NCI-H1694 (cell line): ENCODE measurements around the gene NTF4.
"Not testable (repeated sequence)": the region's sequence is repeated elsewhere in the genome, so short reads cannot be mapped to it uniquely, and the experiment has no call there.

ENCODE experiments used
- DNase-seq: peaks from one replicate; lab custom pipeline; 2025; lab: John Stamatoyannopoulos, UW

NTF4 gene

GRCh38 chr19:49020931-49021895, 43.4 kb downstream of the NTF4 start:
- DNase-seq = no peak

GRCh38 chr19:49020342-49020741, 44.3 kb downstream of the NTF4 start:
- DNase-seq = no peak

- peak; percentile 35 for DNase-seq
Observed at GRCh38 chr19:49019242-49019932, 45.2 kb downstream of the NTF4 start.

- DNase-seq = not testable (repeated sequence)
Observed at GRCh38 chr19:49018388-49019241, 46.0 kb downstream of the NTF4 start.

GRCh38 chr19:49017666-49018351, 46.8 kb downstream of the NTF4 start:
- DNase-seq = peak; percentile 46

GRCh38 chr19:49017041-49017665, 47.5 kb downstream of the NTF4 start, which contains the start of gene LHB:
TSS of gene LHB (minus strand) at chr19:49017091. CDS start at chr19:49017081, 10 bp downstream.
- DNase-seq = no peak

- no peak for DNase-seq
Observed at GRCh38 chr19:49016067-49016839, 48.4 kb downstream of the NTF4 start.

GRCh38 chr19:49014870-49015255, 49.8 kb downstream of the NTF4 start:
- DNase-seq = no peak

- DNase-seq = no peak
Observed at GRCh38 chr19:49014123-49014869, 50.3 kb downstream of the NTF4 start.

- no peak for DNase-seq
Observed at GRCh38 chr19:49011194-49011593, 53.4 kb downstream of the NTF4 start.
